ENCODE data around the gene ESPNL.
"Not testable (repeated sequence)": the region's sequence is repeated elsewhere in the genome, so short reads cannot be mapped to it uniquely, and the experiment has no call there.

ESPNL gene

GRCh38 chr2:238115709-238116108 lies 15.6 kb downstream of the ESPNL start:
- DNase-seq (ENCODE audit: low spot score), result not testable (repeated sequence)

GRCh38 chr2:238116298-238117198 lies 16.4 kb downstream of the ESPNL start:
- no peak for DNase-seq (ENCODE audit: low spot score)

- no peak for DNase-seq (ENCODE audit: low spot score)
Measured at GRCh38 chr2:238117199-238118154, 17.3 kb downstream of the ESPNL start.

GRCh38 chr2:238119756-238120462 lies 19.8 kb downstream of the ESPNL start:
- DNase-seq (ENCODE audit: low spot score), result no peak

GRCh38 chr2:238120463-238121298 lies 20.5 kb downstream of the ESPNL start:
- no peak for DNase-seq (ENCODE audit: low spot score)

- no peak for DNase-seq (ENCODE audit: low spot score)
Measured at GRCh38 chr2:238121511-238122286, 21.6 kb downstream of the ESPNL start.

GRCh38 chr2:238122287-238123217 lies 22.4 kb downstream of the ESPNL start:
- no peak for DNase-seq (ENCODE audit: low spot score)

GRCh38 chr2:238123218-238123971 lies 23.3 kb downstream of the ESPNL start:
- DNase-seq (ENCODE audit: low spot score), result no peak

- no peak for DNase-seq (ENCODE audit: low spot score)
Measured at GRCh38 chr2:238123991-238124470, 23.9 kb downstream of the ESPNL start.

- DNase-seq (ENCODE audit: low spot score), result no peak
Measured at GRCh38 chr2:238124488-238125126, 24.5 kb downstream of the ESPNL start.

GRCh38 chr2:238125127-238125885 lies 25.2 kb downstream of the ESPNL start:
- DNase-seq (ENCODE audit: low spot score), result no peak

- no peak for DNase-seq (ENCODE audit: low spot score)
Measured at GRCh38 chr2:238126338-238126737, 26.2 kb downstream of the ESPNL start.

GRCh38 chr2:238126775-238127164 lies 26.6 kb downstream of the ESPNL start:
- no peak for DNase-seq (ENCODE audit: low spot score)

GRCh38 chr2:238127165-238128060 lies 27.3 kb downstream of the ESPNL start:
- no peak for DNase-seq (ENCODE audit: low spot score)

GRCh38 chr2:238128061-238128440 lies 27.9 kb downstream of the ESPNL start:
- DNase-seq (ENCODE audit: low spot score), result no peak

GRCh38 chr2:238128534-238129001 lies 28.4 kb downstream of the ESPNL start:
- DNase-seq (ENCODE audit: low spot score), result no peak
